GM12878 (cell line): ENCODE results near the gene PIPOX. TPM values are rescaled to one million over a fixed set of nuclear protein-coding genes. Genes with fewer than 3 reads are reported as not detected.

Experiments used
- ATAC-seq: fragments of 200-7000 bp; cut with Tn5 transposase; 3 replicates; pipeline ENCODE4 v1.9.1; 2020; ENCODE audit warnings: mild to moderate bottlenecking, moderate library complexity
- BruUV-seq: library from RNA; stranded (reverse); fragments of 400-500 nt; replicated peaks from 2 replicates; lab custom pipeline; 2021; lab: Mats Ljungman, UMichigan
- CTCF ChIA-PET: fragments of 300-600 bp; sonication (Branson Sonifier 250); formaldehyde crosslinking; extraction: SDS; loops from one replicate; lab custom pipeline; 2021; ENCODE audit warnings: inconsistent platforms; lab: Yijun Ruan, JAX
- POLR2A ChIA-PET: fragments of 350-600 bp; formaldehyde crosslinking; extraction: SDS; loops from one replicate; lab custom pipeline; 2021; ENCODE audit warnings: inconsistent platforms; lab: Charles Lee
- RAD21 ChIA-PET: fragments of 300-600 bp; sonication (Branson Sonifier 250); formaldehyde crosslinking; loops from one replicate; lab custom pipeline; 2023; ENCODE audit warnings: antibody characterized with exemption; ENCODE audit not compliant: unreplicated experiment; lab: Charles Lee
- SMC1A ChIA-PET: fragments of 300-600 bp; sonication (Branson Sonifier 250); formaldehyde crosslinking; loops from one replicate; lab custom pipeline; 2023; ENCODE audit not compliant: unreplicated experiment, uncharacterized antibody; lab: Charles Lee
- DNase-seq: peaks from one replicate; pipeline ENCODE4 v3.0.0-alpha.2; 2011; ENCODE audit warnings: low read depth, low spot score
- FAIRE-seq: peaks from 3 replicates; lab custom pipeline; 2011; peaks lifted over from hg19 to GRCh38; lab: Jason Lieb, UNC
- H2AFZ ChIP-seq: 2 replicates; pipeline ENCODE4 v1.6.0; 2011; ENCODE audit warnings: low read depth, low read length, control low read depth; ENCODE audit not compliant: control insufficient read depth
- H3K27ac ChIP-seq: 2 replicates; pipeline ENCODE4 v1.5.1; 2011; ENCODE audit warnings: control low read depth; ENCODE audit not compliant: control insufficient read depth, insufficient read depth
- H3K27me3 ChIP-seq, 2 experiments: replicated peaks in 1 of 2; 2 replicates each; pipeline versions ENCODE4 v1.6.0 to v1.6.1; 2011; ENCODE audit warnings: low read length in 1 of 2; ENCODE audit not compliant: control insufficient read depth in 2 of 2, insufficient read depth in 2 of 2
- H3K36me3 ChIP-seq, 2 experiments: 2 replicates each; pipeline ENCODE4 v1.5.1; 2011; ENCODE audit warnings: low read length in 1 of 2; ENCODE audit not compliant: control insufficient read depth in 2 of 2, insufficient read depth in 2 of 2
- H3K4me1 ChIP-seq: 2 replicates; pipeline ENCODE4 v1.6.1; 2011; ENCODE audit warnings: mild to moderate bottlenecking, low read length, moderate library complexity, mixed read lengths; ENCODE audit not compliant: control insufficient read depth, insufficient read depth
- H3K4me2 ChIP-seq: 2 replicates; pipeline ENCODE4 v1.6.0; 2011; ENCODE audit warnings: control low read depth; ENCODE audit not compliant: control insufficient read depth, insufficient read depth
- H3K4me3 ChIP-seq: fragments of 200-600 bp; sonication (generic); 2 replicates; pipeline ENCODE4 v1.5.1; 2016
- H3K79me2 ChIP-seq: 2 replicates; pipeline ENCODE4 v1.6.0; 2011; ENCODE audit warnings: low read length; ENCODE audit not compliant: control insufficient read depth, insufficient read depth
- H3K9ac ChIP-seq: 2 replicates; pipeline ENCODE4 v1.8.0; 2011; ENCODE audit warnings: low read length, control low read depth, mixed read lengths; ENCODE audit not compliant: control insufficient read depth, insufficient read depth
- H3K9me3 ChIP-seq: replicated peaks from 3 replicates; pipeline ENCODE4 v1.5.1; 2011; ENCODE audit warnings: mild to moderate bottlenecking, low read length; ENCODE audit not compliant: control insufficient read depth, insufficient read depth
- H4K20me1 ChIP-seq: 2 replicates; pipeline ENCODE4 v1.6.0; 2011; ENCODE audit not compliant: control insufficient read depth, insufficient read depth
- ATF7 ChIP-seq: fragments of 450-650 bp; IDR thresholded peaks from 2 replicates; pipeline ENCODE4 v1.6.1; 2016; ENCODE audit warnings: low read depth, mild to moderate bottlenecking
- CBX3 ChIP-seq: fragments of 200-600 bp; sonication (generic); IDR thresholded peaks from 2 replicates; pipeline ENCODE4 v1.6.1; 2016; ENCODE audit warnings: low read depth, borderline replicate concordance
- DPF2 ChIP-seq: fragments of 450-650 bp; IDR thresholded peaks from 2 replicates; pipeline ENCODE4 v1.6.1; 2017; ENCODE audit warnings: mild to moderate bottlenecking
- EP300 ChIP-seq, 2 experiments: fragments of 150-350 bp in 1 of 2; IDR thresholded peaks; 2 replicates each; pipeline ENCODE4 v1.6.1; 2011 to 2012; ENCODE audit warnings: low read depth in 2 of 2, low read length in 2 of 2, borderline replicate concordance in 1 of 2, improper control_type of control experiment in 1 of 2, inconsistent platforms in 1 of 2; ENCODE audit not compliant: control insufficient read depth in 1 of 2
- EZH2 ChIP-seq: IDR thresholded peaks from 2 replicates; pipeline ENCODE4 v1.6.1; 2012; ENCODE audit warnings: low read depth, mild to moderate bottlenecking, control low read depth, inconsistent platforms, low read length, borderline replicate concordance; ENCODE audit not compliant: control insufficient read depth
- HDAC6 ChIP-seq: fragments of 200-600 bp; sonication (generic); IDR thresholded peaks from one replicate; pipeline ENCODE4 v1.8.0; 2017; ENCODE audit warnings: antibody characterized with exemption; ENCODE audit not compliant: unreplicated experiment
- JUND ChIP-seq: IDR thresholded peaks from 2 replicates; pipeline ENCODE4 v1.6.1; 2012; ENCODE audit warnings: low read depth, mild to moderate bottlenecking, low read length, improper control_type of control experiment, moderate library complexity
- KDM1A ChIP-seq: fragments of 200-600 bp; sonication (generic); IDR thresholded peaks from 2 replicates; pipeline ENCODE4 v1.6.1; 2016; ENCODE audit warnings: borderline replicate concordance
- MTA3 ChIP-seq: IDR thresholded peaks from 2 replicates; pipeline ENCODE4 v1.6.1; 2012; ENCODE audit warnings: low read length, inconsistent platforms, borderline replicate concordance
- NR2F1 ChIP-seq: fragments of 450-650 bp; conservative IDR thresholded peaks from 2 replicates; pipeline ENCODE4 v1.6.1; 2017; ENCODE audit warnings: mild to moderate bottlenecking
- RELA ChIP-seq: fragments of 450-650 bp; IDR thresholded peaks from 2 replicates; pipeline ENCODE4 v1.8.0; 2014; ENCODE audit warnings: borderline replicate concordance; ENCODE audit not compliant: partially characterized antibody
- RELB ChIP-seq: fragments of 450-650 bp; IDR thresholded peaks from 2 replicates; pipeline ENCODE4 v1.6.1; 2017; ENCODE audit warnings: low read depth, mild to moderate bottlenecking, moderate library complexity
- SIN3A ChIP-seq: IDR thresholded peaks from 2 replicates; pipeline ENCODE4 v1.6.1; 2012; ENCODE audit warnings: low read depth, low read length, improper control_type of control experiment
- USF1 ChIP-seq: IDR thresholded peaks from 2 replicates; pipeline ENCODE4 v1.6.1; 2011; ENCODE audit warnings: borderline replicate concordance, low read depth, mild to moderate bottlenecking, moderate library complexity, mixed read lengths, low read length; ENCODE audit not compliant: insufficient read depth; ENCODE audit errors: extremely low read length
- WGBS: methylation state at CpG from one replicate; pipeline ENCODE4 v1.1.6; 2016; ENCODE audit warnings: low lambda C conversion rate; ENCODE audit not compliant: insufficient replicate concordance, insufficient coverage; ENCODE audit errors: missing lambda C conversion rate; 5-methylcytosine and 5-hydroxymethylcytosine counted together
- in situ Hi-C: fragments of 300-500 bp; cut with MboI; formaldehyde crosslinking; loops from 9 replicates; pipeline ENCODE4 v1.14.3; 2018; ENCODE audit warnings: mixed read lengths
- intact Hi-C: fragments of 100-400 bp; cut with micrococcal nuclease; formaldehyde crosslinking; loops from one replicate; pipeline ENCODE4 v1.14.2; 2022; ENCODE audit not compliant: unreplicated experiment
- polyA plus RNA-seq, 11 experiments: library from polyadenylated mRNA; depleted of rRNA in 4 of 11; unstranded in 6 of 11; stranded (reverse) in 5 of 11; fragments of >200 nt; fragmentation: Nextera tagmentation in 4 of 11; fragmentation: Illumina TruSeq in 1 of 11; extraction: Ambion mirVana in 4 of 11; extraction: Trizol in 1 of 11; gene quantifications; 1 replicate in 1 of 11; 2 replicates in 10 of 11; pipeline versions ENCODE4 v1.2.1 to v1.2.3, GENCODE V29; 2011 to 2016; ENCODE audit warnings: inconsistent platforms in 2 of 11, missing spikeins in 2 of 11, low read depth in 1 of 11
- total RNA-seq, 4 experiments: library from RNA; depleted of rRNA in 3 of 4; stranded (reverse); fragments of >200 nt in 3 of 4; fragmentation: Illumina TruSeq in 1 of 4; extraction: Trizol in 1 of 4; gene quantifications; 2 replicates each; pipeline versions ENCODE4 v1.2.1 to v1.2.3, GENCODE V29; 2013 to 2021

The PIPOX gene
- total and polyA plus RNA-seq, 10 of the 15 experiments (the other 5 are each of a cell fraction or from before 2014, with no cell fraction given) = 0.22 to 1.4 (median 0.56) TPM; not detected in 1

GRCh38 chr17:29020576-29020975, 22.4 kb upstream of the PIPOX start:
- ChIA-PET SMC1A (interaction anchor here (0.6 kb wide), 1 partner anchor 18 kb away, joined by 3 read pairs; no protein-coding TSS in a partner anchor), POLR2A (interaction anchor here (0.6 kb wide), 1 partner anchor 39 kb away, joined by 3 read pairs; no protein-coding TSS in a partner anchor), RAD21 (no interaction called here), CTCF (interaction anchor here (2.0 kb wide), 1 partner anchor 55 kb away, joined by 13 read pairs; no protein-coding TSS in a partner anchor)
- DNase-seq (no peak), ATAC-seq (no peak), FAIRE-seq (no peak)
- Histone ChIP-seq H4K20me1 (no peaks in the 10 kb centered on the region), H2AFZ (no peak overlapping the region), H3K27me3 (peaks cover 2 to 6% of the 10 kb centered on the region in 2 experiments; a peak in 3 of 4 replicates), H3K36me3 (no peaks in the 10 kb centered on the region), H3K27ac (no peak overlapping the region), H3K9me3 (no peaks in the 10 kb centered on the region), H3K9ac (no peak overlapping the region), H3K79me2 (no peaks in the 10 kb centered on the region), H3K4me1 (no peaks in the 10 kb centered on the region), H3K4me2 (no peak overlapping the region), H3K4me3 (no peak overlapping the region)
- no peak for TF ChIP-seq HDAC6
- TF ChIP-seq EZH2 = no peak
- no TSS peak for BruUV-seq
- in situ Hi-C loops = no loop called here
- 60% methylated on average over 8 of the region's 8 CpGs for WGBS
- intact Hi-C loops = no loop called here

- no peak for ATAC-seq
- Histone ChIP-seq H3K4me2 (no peak overlapping the region), H3K79me2 (no peaks in the 10 kb centered on the region), H3K9ac (no peak overlapping the region), H3K4me1 (no peaks in the 10 kb centered on the region), H3K27me3 (peaks cover 2 to 6% of the 10 kb centered on the region in 2 experiments; a peak in 3 of 4 replicates), H3K36me3 (no peaks in the 10 kb centered on the region), H3K4me3 (no peak overlapping the region), H2AFZ (no peak overlapping the region), H3K9me3 (no peaks in the 10 kb centered on the region), H3K27ac (no peak overlapping the region), H4K20me1 (no peaks in the 10 kb centered on the region)
- intact Hi-C loops = no loop called here
- no peak for DNase-seq
- ChIA-PET POLR2A (no interaction called here), CTCF (no interaction called here), RAD21 (no interaction called here), SMC1A (no interaction called here)
- no peak for FAIRE-seq
- WGBS = 5% methylated on average over 7 of the region's 7 CpGs
- BruUV-seq = no TSS peak
- in situ Hi-C loops = no loop called here
- no peak for TF ChIP-seq RELA
- no peak for TF ChIP-seq RELB
- no peak for TF ChIP-seq USF1
- TF ChIP-seq KDM1A = no peak
- TF ChIP-seq CBX3 = no peak
- no peak for TF ChIP-seq EP300 (IDR thresholded peaks at IDR 0.05; ENCODE audit: borderline replicate concordance in 1 of 2, control insufficient read depth in 1 of 2, low read depth in 2 of 2, low read length in 2 of 2)
- no peak for TF ChIP-seq NR2F1
- TF ChIP-seq ATF7 = no peak
- no peak for TF ChIP-seq JUND
- TF ChIP-seq MTA3 = no peak
- no peak for TF ChIP-seq SIN3A
- no peak for TF ChIP-seq DPF2
Measured at GRCh38 chr17:29021226-29021625, 21.7 kb upstream of the PIPOX start.
